ENCODE measurements around the gene TSEN54.
"Not testable (repeated sequence)": the region's sequence is repeated elsewhere in the genome, so short reads cannot be mapped to it uniquely, and the experiment has no call there.

Gene TSEN54

GRCh38 chr17:75516255-75516618 lies at the start of gene TSEN54:
TSEN54 (plus strand) TSS chr17:75516528; CDS start chr17:75516561, 33 bp downstream.
- DNase-seq (ENCODE audit: low spot score): peak; percentile 88

GRCh38 chr17:75468291-75468754 lies 48.0 kb upstream of the TSEN54 start:
- DNase-seq (ENCODE audit: low spot score): no peak

- no peak for DNase-seq (ENCODE audit: low spot score)
These were observed 47.5 kb upstream of the TSEN54 start for GRCh38 chr17:75468779-75469373.

GRCh38 chr17:75471207-75471606 lies 45.1 kb upstream of the TSEN54 start:
- DNase-seq (ENCODE audit: low spot score): no peak

GRCh38 chr17:75472119-75472518 lies 44.2 kb upstream of the TSEN54 start:
- DNase-seq (ENCODE audit: low spot score): peak; percentile 10

GRCh38 chr17:75473246-75473645 lies 43.1 kb upstream of the TSEN54 start:
- DNase-seq (ENCODE audit: low spot score): no peak

- no peak for DNase-seq (ENCODE audit: low spot score)
These were observed 41.6 kb upstream of the TSEN54 start for GRCh38 chr17:75474736-75475135.

- no peak for DNase-seq (ENCODE audit: low spot score)
These were observed 41.0 kb upstream of the TSEN54 start for GRCh38 chr17:75475144-75475835.

- DNase-seq (ENCODE audit: low spot score): no peak
These were observed 40.5 kb upstream of the TSEN54 start for GRCh38 chr17:75475851-75476250.

- no peak for DNase-seq (ENCODE audit: low spot score)
These were observed 40.1 kb upstream of the TSEN54 start for GRCh38 chr17:75476271-75476671.

GRCh38 chr17:75476752-75477489 lies 39.4 kb upstream of the TSEN54 start:
- DNase-seq (ENCODE audit: low spot score): no peak

GRCh38 chr17:75477490-75477862 lies 38.9 kb upstream of the TSEN54 start:
- not testable (repeated sequence) for DNase-seq (ENCODE audit: low spot score)

GRCh38 chr17:75478508-75478907 lies 37.8 kb upstream of the TSEN54 start:
- DNase-seq (ENCODE audit: low spot score): no peak

- no peak for DNase-seq (ENCODE audit: low spot score)
These were observed 36.0 kb upstream of the TSEN54 start for GRCh38 chr17:75480281-75480680.

- no peak for DNase-seq (ENCODE audit: low spot score)
These were observed 34.9 kb upstream of the TSEN54 start for GRCh38 chr17:75481194-75482068.

- no peak for DNase-seq (ENCODE audit: low spot score)
These were observed 34.0 kb upstream of the TSEN54 start for GRCh38 chr17:75482098-75482942.

- no peak for DNase-seq (ENCODE audit: low spot score)
These were observed 30.6 kb upstream of the TSEN54 start for GRCh38 chr17:75485688-75486087.

- no peak for DNase-seq (ENCODE audit: low spot score)
These were observed 30.2 kb upstream of the TSEN54 start for GRCh38 chr17:75486151-75486550.

GRCh38 chr17:75486951-75487350 lies 29.4 kb upstream of the TSEN54 start:
- DNase-seq (ENCODE audit: low spot score): no peak

GRCh38 chr17:75487351-75488070 lies 28.8 kb upstream of the TSEN54 start:
- no peak for DNase-seq (ENCODE audit: low spot score)

Data from SW480 (cell line).